ENCODE results near the gene TFF2.

TFF2 gene

DNA sequence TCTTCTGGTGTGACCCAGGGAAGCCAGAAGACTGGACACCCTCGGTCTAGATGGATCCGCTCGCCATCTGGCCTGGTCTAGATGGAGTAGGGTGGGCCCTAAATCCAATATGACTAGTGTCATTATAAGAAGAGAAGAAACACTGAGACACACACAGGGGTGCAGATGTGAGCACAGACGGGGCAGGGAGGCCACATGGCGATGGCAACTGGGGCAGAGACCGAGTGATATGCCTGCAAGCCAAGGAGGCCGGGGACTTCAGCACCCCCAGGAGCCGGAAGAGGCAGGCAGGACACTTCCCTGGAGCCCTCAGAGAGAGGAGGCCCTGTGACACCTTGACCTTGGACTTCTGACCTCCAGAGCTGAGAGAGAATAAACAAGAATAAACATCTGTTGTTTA, 30.0 kb downstream of the TFF2 start:
- DNase-seq (ENCODE audit: low spot score): no peak

DNA sequence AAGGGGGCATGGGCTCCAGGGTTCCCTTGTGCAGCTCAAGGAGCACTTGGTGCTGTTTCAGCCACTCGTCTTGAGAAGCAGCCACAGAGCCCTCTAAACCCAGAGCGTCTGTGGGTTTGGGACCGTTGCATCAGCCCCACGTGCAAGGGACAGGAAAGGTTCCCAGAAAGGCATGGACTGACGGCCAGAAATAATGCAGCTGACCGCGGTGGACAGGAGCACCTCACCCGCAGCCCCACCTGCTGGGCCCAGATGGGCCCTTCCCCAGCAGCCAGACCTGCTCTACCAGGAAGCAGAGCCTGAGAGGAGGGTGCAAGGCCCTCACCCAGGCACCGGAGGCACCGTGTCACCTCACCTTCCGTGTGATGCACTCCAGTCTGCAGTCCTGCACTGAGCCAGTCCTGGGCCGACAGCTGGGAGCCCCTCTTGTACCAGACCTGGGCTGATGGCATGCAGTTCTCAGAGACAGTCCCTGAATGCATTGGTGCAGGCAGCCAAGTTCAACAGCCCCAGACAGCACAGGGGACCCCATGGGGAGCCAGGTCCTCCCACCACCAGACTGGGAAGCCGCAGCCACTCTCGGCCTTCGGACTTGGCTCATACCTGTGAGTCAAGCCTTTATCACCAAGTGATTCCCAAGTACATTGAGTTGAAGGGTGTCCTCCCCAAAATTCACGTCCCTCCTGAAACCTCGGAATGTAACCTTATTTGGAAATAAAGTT, 30.8 kb downstream of the TFF2 start:
- no peak for DNase-seq (ENCODE audit: low spot score)

- no peak for DNase-seq (ENCODE audit: low spot score)
Observed at GRCh38 chr21:42319376-42319775, 31.4 kb downstream of the TFF2 start.

DNA sequence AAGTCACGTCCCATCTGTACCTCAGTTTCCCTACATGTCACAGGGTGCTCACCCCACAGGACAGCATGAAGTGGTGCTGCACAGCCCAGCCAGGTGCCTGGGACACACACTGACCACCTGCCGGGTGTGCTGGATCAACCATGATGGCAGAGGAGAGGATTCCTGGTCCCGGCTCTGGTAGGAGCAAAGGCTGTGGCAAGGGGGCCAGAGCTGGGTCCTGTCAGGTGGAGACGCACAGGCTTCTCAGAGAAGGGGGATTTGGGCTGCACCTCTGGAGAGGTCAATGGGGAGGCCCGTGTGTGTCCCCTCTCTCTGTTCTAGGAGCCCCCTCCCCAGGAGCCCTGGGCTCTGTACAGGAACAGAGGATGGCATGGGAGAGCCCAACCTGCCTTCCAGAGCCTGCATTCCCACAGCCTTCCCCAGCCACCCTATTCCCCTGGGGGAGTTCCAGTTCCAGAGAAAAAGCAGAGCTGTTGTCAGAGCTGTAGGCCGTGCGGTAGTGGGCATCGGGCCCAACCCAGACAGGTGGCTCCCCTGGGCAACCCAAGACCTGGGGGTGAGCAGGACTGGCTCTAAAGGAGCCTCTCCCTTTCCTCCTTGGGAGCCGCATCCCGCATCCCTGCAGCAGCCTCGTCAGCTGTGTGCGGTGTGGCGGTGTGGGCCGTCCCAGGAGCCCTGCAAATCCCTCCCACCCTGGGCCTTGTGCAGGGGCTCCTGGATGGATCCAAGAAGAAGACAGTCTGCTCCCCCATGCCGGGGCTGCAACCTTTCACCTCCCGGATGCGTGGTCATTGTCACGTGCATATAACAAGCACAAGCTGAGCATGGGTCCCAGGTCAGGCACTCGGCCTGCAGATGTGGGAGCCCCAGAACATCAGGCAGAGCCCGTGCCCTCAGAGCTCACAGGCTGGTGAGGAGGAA, 32.7 kb downstream of the TFF2 start:
- no peak for DNase-seq (ENCODE audit: low spot score)

DNA sequence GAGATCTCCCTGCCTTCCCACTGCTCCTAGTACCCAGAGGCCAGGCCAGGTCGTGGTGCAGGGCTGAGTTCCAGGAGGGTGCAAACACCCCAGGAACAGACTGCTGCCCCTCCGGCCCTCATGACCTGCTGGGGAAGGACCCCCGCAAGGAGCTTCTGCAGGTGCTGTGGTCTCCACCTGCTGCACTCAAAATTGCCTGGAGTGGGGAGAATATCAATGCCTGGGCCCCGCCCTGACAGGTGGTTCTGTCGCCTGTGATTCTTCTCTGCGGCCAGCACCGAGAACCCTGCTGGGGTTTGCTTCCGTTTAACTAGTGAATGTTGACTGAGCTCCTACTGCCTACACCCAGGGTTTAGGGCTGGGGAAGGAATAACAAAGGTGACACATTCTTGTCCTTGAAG, 33.5 kb downstream of the TFF2 start:
- DNase-seq (ENCODE audit: low spot score): peak; percentile 27

DNA sequence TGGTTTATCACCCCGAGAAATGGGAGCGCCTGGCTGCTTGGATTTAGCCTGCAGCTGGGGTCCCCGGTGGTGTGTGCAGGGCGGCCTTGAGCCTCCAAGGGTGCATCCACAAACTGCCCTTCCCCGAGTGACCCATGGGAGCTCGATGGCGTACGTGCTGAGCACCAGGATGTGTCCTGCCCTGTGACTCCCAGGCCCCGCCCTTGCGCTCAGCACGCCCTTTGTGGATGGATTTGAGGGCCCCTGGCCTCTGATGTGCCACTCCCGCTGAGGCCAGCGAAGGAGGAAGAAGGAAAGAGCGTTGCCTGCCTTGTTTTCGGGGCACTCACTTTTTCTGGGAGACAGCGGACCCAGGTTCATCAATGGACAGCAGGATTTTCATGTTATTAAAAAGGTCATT, 33.9 kb downstream of the TFF2 start:
- peak; percentile 80 for DNase-seq (ENCODE audit: low spot score)

DNA sequence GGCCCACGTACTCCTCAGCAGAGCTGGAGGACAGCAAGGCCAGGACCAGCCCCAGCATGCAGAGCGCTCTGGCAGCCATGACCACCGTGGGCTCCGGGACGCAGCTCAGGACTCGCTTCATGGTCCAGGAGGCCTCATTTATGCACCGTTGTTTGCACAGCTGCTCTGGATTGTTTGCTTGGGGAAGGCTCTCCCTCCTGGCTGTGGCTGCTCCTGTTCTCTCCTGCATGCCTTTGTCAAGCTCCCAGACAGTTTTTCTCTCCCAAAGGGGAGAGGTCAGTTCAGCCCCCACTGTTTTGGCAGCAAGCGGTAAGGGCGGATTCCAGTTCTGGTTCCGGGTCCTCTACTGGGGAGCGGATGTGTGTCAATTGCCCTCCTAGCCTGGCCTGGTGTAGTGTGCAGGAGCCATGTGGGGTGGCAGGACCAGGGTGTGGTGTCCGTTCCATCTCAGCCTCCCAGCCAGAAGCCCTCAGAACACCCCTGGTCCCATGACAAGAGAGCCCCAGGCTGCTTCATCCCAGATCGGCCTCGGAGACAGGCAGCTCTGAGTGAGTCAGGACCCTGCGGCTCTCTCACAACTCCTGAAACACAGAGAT, 35.4 kb downstream of the TFF2 start, which contains the start of gene TFF3:
Gene TFF3 (minus strand): TSS at position 114 of the 596 bp plus-strand sequence. CDS start 35 bp downstream, at position 79.
- DNase-seq (ENCODE audit: low spot score): peak; percentile 86

DNA sequence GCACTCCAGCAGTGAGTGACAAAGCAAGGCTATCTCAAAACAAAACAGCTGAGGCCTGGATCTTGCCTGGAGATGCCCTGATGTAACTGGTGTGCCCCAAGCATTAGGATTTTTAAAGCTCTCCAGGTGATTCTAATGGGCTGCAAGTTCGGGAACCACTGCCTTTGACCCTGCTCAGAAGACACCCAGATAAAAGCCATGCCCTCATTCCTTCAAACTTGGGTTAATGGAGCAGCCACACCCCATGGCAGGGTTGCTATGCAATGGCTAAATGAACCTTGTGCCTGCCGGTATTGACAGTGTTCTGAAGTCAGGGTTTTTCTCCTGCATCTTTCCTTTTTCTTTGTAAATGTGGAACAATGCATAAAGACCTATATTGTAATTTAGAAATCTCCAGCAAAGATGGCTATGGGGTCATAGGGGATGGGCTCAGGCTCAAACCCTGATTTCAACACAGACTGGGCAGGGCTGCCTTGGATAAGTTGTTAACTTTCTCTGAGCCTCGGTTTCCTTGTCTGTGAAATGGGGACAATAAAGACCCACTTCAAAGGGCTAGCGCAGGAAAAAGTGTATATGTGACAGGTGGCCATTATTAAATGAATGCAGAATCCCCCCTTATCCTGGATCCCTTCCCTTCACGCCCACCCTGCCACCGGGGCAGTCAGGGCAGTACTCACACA, 36.0 kb downstream of the TFF2 start:
- DNase-seq (ENCODE audit: low spot score): no peak

GRCh38 chr21:42313501-42313969, 37.3 kb downstream of the TFF2 start:
- DNase-seq (ENCODE audit: low spot score): peak; percentile 61

- no peak for DNase-seq (ENCODE audit: low spot score)
Observed at GRCh38 chr21:42312626-42313104, 38.1 kb downstream of the TFF2 start.

DNA sequence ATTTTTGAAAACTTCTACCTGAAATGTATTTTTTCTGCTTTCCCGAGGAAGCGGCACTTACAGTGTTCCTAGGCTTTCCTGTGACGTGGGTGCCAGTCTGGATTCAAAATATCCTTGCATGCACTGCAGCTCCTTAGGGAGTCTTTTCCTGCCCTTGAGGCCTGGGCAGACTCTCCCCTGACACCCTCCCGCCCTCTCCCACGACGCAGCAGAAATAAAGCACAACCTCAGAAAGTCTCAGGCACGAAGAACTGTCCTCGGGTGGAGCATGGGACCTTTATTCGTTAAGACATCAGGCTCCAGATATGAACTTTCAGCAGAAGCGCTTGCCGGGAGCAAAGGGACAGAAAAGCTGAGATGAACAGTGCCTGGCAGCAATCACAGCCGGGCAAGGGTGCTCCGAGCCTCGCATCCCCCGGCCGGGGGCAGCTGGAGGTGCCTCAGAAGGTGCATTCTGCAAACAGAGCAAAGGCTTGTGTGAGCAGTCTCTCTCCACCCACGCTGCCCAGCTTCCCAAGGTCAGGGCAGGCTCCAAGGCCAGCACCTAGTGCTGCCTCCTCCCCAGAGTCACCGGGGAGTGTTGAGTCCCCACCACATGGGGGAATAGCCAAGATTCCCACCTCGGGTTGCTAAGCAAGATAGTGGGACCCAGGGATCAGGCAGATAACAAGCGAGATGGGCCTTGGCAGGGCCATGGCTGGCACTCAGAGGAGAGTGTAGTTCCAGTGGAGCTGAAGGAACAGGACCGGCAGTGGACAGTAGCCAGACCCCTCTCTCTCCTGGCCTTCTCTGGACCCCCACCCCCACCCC, 38.8 kb downstream of the TFF2 start:
- DNase-seq (ENCODE audit: low spot score): no peak

GRCh38 chr21:42311160-42311559, 39.6 kb downstream of the TFF2 start:
- DNase-seq (ENCODE audit: low spot score): no peak

GRCh38 chr21:42310411-42311001, 40.3 kb downstream of the TFF2 start:
- no peak for DNase-seq (ENCODE audit: low spot score)

GRCh38 chr21:42309753-42310213, 41.0 kb downstream of the TFF2 start:
- no peak for DNase-seq (ENCODE audit: low spot score)

DNA sequence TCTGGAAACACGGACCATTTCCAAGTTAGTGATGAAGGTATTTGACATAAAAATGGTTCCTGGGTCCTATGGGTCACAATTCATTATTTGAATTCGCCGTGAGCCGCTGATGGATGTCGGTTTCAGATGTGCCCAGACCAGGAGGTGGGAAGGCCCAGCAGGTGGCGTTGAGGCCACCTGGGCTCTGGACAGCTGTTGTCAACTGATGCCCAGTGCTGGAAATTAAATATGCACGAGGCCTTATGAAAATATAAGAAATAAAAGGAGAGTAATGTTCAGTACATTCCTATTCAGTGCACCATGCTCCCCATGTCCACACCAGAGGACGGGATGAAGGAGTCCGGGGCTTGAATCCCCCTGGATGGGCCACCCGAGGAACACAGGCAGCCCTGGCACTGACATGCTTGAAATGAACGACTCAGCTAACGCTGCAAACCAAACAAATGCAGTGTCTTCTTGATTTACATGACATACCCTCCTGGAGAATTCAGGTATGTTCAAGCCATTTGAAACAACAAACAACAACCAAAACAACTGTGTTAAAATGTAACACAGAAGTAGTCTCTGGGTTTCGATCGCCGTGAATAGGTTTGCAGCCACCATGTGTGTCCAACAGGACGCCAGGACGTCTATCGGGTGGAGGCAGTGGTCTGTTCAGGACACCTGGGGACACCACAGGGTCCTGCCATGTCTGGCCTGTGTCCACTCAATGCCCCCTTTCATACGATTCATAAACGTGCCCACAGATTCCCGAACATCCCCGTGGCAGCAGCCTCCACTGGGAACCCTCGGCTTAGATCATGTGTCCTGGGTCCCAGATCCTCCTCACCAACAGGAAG, 41.7 kb downstream of the TFF2 start:
- no peak for DNase-seq (ENCODE audit: low spot score)

DNA sequence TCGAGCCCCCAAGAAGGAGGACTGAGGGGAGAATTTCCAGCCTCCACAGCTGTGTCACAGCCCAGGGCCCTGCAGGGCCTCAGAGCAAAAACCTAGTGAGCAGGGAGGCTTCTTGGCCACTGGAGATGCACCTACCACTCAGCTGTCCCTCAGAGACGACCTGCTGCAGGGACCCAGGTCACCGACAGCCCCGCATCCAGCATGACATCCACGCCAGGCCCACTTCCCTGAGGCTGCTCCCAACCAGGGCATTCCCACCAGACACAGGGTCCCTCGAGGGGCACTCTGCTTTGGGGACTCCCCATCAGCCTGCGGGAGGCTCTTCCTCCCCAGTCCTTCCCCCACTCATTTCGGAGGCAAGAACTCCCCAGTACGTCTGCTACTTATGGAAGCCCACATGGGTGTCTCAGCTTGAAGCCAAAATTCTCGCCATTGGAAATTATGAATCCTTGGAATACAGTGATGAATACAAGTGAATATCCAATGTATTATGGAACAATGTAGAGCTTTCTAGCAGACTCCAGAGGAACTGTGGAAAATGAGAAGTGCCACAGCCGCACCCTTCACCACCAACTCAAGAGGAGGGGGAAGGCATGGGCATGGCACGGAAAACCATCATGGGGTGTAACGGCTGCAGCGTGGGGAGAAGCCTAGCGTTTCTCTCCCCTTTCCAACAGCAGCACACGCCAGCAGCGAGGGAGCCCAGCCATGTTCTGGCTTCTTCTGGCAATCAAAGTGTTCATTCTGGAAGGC, 42.5 kb downstream of the TFF2 start:
- DNase-seq (ENCODE audit: low spot score): no peak

- no peak for DNase-seq (ENCODE audit: low spot score)
Observed at GRCh38 chr21:42307106-42307505, 43.7 kb downstream of the TFF2 start.

- no peak for DNase-seq (ENCODE audit: low spot score)
Observed at GRCh38 chr21:42306366-42307035, 44.3 kb downstream of the TFF2 start.

Data from SW480 (cell line).